Coronary artery (tissue), 2 donors: ENCODE results near the gene GLIPR2.

ENCODE experiments used
- DNase-seq: peaks from one replicate; pipeline ENCODE4 v3.0.0-alpha.2; 2017; ENCODE audit warnings: low spot score
- H3K27ac ChIP-seq, 2 donors: fragments of 200-600 bp; sonication (generic); one replicate each; pipeline ENCODE4 v1.5.1; 2016 to 2019
- H3K4me3 ChIP-seq: fragments of 200-600 bp; sonication (generic); 2 replicates; pipeline ENCODE4 v1.5.1; 2016; ENCODE audit warnings: mild to moderate bottlenecking, moderate library complexity
- CTCF ChIP-seq: fragments of 200-600 bp; sonication (generic); IDR thresholded peaks from one replicate; pipeline ENCODE4 v1.5.1; 2019; ENCODE audit warnings: antibody characterized with exemption

The GLIPR2 gene

DNA sequence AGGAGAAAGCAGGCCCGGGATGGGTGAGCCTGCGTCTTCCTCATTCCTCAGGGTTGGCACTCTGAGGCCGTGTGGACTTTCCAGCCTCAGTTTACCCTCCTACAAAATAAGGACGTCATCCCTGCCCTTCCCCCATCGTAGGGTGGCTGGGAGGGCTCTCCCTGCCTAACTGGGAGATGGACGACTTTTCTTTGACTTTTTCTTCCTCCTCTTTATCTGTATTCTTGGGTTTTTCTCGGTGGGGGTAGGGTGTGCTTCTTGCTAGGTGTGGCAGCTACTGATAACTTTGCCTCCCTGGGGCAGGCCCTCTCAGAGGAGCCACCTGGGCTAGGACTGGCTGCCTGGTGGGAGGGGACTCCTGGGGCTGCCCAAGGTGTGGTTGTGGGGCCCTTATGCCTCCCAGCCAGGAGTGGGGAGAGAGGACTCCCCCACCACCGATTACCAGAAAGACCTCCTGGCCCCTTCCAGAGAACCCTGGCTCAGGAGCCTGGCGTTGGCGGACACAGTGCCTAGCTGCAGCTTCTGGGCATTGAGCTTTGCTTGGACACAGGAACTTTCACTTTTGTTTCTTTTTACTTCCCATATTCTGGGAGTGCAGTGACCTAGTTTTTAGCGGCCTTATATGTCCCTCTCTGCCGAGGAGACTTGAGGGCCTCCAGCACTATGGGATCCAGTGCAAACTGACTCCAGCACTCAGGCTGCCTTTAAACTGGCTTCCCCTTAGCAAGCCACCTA, 6.1 kb downstream of the GLIPR2 start:
- Histone ChIP-seq H3K27ac (peak overlapping the region; percentile 89 to 91), H3K4me3 (peak overlapping the region; percentile 63)
- no peak for TF ChIP-seq CTCF
- DNase-seq = no peak

GRCh38 chr9:36143245-36143641, 6.7 kb downstream of the GLIPR2 start:
- Histone ChIP-seq H3K4me3 (peak overlapping the region; percentile 63), H3K27ac (peak overlapping the region; percentile 89 to 91)
- no peak for TF ChIP-seq CTCF
- no peak for DNase-seq

DNA sequence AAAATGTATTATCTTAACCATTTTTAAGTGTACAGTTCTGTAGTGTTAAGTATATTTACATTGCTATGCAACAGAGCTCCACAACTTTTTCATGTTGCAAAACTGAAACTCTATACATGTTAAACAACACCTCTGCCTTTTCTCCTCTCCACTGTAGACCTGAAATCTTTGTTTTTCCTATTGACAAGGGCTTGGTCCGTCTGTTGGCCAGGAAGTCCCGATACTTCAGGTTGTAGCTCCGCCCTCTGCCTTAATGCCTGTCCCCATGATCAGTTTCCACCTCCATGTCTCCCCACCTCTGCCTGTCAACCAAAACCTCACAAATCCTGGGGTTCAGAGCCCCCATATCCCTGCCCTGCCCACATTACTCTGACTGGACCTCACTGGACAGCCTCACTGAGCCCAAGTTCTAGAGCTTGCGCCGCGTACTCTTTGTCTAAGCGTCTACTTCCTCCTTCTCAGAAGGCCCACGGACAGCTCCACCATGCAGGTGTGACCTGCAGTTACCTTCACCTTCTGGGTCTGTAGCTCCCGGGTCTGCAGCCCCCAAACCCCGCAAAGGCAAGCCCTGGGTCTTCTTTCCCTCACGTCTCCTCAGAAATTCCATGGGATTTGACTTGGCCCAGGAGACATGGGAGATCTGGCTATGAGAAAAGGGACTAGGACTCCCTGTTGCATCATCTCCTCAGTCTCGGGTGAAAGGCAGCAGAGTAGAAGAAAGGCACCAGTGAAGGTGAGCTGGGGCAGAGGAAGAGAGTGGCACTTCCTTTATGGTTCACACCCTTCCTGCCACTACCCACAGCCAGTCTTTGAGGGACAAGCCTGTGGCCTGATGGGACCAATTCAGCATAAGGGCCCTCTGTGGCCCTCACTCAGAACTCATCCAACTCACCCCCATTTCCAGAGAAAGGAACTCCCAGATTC, 8.0 kb downstream of the GLIPR2 start:
- no peak overlapping the region for H3K4me3 ChIP-seq
- no peak for TF ChIP-seq CTCF
- no peak for DNase-seq
- no peak overlapping the region for H3K27ac ChIP-seq

DNA sequence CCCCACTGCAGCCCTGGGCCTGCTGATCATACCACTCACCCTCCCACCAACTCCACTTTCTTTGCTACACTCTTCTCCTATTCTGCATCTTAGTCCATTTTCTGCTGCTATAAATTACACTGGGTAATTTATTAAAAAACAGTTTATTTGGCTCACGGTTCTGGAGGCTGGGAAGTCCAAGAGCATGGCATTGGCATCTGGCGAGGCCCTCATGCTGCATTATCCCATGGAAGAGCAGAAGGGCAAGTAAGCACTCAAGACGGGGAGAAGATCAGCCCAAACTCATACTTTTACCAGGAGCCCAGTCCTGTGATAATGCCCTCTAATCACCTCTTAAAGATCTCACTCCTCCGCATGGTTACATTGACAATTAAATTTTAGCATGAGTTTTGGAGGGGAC, 9.4 kb downstream of the GLIPR2 start:
- no peak overlapping the region for H3K27ac ChIP-seq
- H3K4me3 ChIP-seq = no peak overlapping the region
- DNase-seq = no peak
- no peak for TF ChIP-seq CTCF

DNA sequence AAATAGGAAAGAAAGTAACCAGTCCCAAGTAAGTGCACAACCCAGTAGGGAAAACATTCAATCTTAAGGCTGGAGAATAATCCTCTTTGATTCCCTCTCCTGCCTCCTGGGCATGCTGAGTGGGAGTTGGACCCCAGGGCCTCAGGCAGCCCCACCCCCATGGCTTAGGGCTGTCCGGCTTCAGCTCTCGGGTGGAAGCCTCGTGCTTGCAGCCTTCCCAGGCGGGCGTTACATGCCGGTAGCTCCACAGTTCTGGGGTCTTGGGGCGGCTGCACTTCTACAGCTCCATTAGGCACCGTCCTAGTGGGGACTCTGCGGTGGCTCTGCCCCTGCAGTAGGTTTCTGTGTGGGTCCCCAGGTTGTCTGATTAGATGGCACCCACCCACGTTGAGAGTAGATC, 10.1 kb downstream of the GLIPR2 start:
- Histone ChIP-seq H3K4me3 (no peak overlapping the region), H3K27ac (no peak overlapping the region)
- TF ChIP-seq CTCF = no peak
- DNase-seq = no peak

DNA sequence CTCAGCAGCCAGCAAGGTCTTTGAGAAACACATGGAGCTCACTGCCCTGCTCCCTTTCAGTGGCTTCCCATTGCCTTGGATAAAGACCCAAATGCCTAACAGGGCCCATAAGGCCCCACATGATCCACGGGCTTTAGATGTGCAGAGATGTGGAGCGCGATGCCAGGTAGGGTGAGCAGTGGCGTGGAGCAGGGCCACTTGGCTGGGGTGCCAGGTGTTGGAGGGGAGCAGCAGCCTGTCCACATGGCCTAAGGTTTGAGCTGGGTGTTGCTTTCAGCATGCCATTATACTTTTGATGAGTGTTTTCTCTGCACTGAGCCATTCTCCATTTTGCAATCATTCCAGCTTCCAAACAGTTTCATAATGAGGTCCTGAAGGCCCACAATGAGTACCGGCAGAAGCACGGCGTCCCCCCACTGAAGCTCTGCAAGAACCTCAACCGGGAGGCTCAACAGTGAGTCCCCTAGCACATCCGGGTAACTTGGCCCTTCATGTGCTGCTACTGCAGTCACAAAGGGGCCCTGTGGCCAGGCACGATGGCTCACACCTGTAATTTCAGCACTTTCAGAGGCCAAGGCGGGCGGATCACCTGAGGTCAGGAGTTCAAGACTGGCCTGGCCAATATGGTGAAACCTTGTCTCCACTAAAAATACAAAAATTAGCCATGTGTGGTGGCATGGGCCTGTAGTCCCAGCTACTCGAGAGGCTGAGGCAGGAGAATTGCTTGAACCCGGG, 11.1 kb downstream of the GLIPR2 start:
- no peak for DNase-seq
- TF ChIP-seq CTCF = no peak
- Histone ChIP-seq H3K4me3 (no peak overlapping the region), H3K27ac (peak overlapping the region; percentile 81 to 92)
